ENCODE measurements around the gene RAB10. TPM values are rescaled to one million over a fixed set of nuclear protein-coding genes. Genes with fewer than 3 reads are reported as not detected.

RAB10 gene
- total and polyA plus RNA-seq, 2 of the 4 experiments (the other 2 are of a cell fraction), result 30.1 to 77.1 TPM

- peak overlapping the region; percentile 97 for H3K14ac ChIP-seq (replicated peaks; ENCODE audit: low read depth, low read length)
- H3K27ac ChIP-seq (ENCODE audit: insufficient read depth, low read length), result peak overlapping the region; percentile 86
- H3K4me1 ChIP-seq (ENCODE audit: control insufficient read depth, insufficient read depth, low read length), result no peaks in the 10 kb centered on the region
- no peak overlapping the region for H2BK20ac ChIP-seq (ENCODE audit: low read depth, low read length)
- peak overlapping the region; percentile 86 for H3K9ac ChIP-seq (ENCODE audit: low read depth, low read length)
- H2AK9ac ChIP-seq (replicated peaks; ENCODE audit: low read depth, low read length, poor library complexity), result peak overlapping the region; percentile 100
- peaks cover 6% of the 10 kb centered on the region for H3K9me1 ChIP-seq (ENCODE audit: insufficient read depth, low read length)
- peak overlapping the region; percentile 100 for H2AFZ ChIP-seq (replicated peaks; ENCODE audit: low read length, poor library complexity)
- ATAC-seq (ENCODE audit: low read depth) (no peak), DNase-seq (peak; percentile 5)
- H3K9me3 ChIP-seq (ENCODE audit: control insufficient read depth, insufficient read depth, low read length), result no peaks in the 10 kb centered on the region
- peak overlapping the region; percentile 84 for H3K56ac ChIP-seq (ENCODE audit: extremely low read depth, insufficient read depth, low read length)
- no TSS peak for BruUV-seq (replicated peaks)
- TF ChIP-seq ELK1 (IDR thresholded peaks at IDR 0.05; ENCODE audit: borderline replicate concordance, low read depth, low read length), result no peak
- peak overlapping the region; percentile 83 for H3K4ac ChIP-seq (ENCODE audit: low read depth, low read length)
- ChIA-PET CTCF (interaction anchor here (0.6 kb wide), 1 partner anchor 85 kb away, joined by 3 read pairs; no protein-coding TSS in a partner anchor), POLR2A (ENCODE audit: unreplicated experiment) (no interaction called here)
- H3K4me2 ChIP-seq (ENCODE audit: low read depth, low read length), result peak overlapping the region; percentile 77
- peak overlapping the region; percentile 86 for H3K4me3 ChIP-seq (ENCODE audit: insufficient read depth, low read depth, low read length)
- H3K36me3 ChIP-seq (ENCODE audit: control insufficient read depth, insufficient read depth, low read length), result no peaks in the 10 kb centered on the region
- peak overlapping the region; percentile 5; the same call in 1 of the 2 replicates for H2BK120ac ChIP-seq (ENCODE audit: low read depth, low read length)
- 1% methylated on average over 14 of the region's 18 CpGs; no CpG with 5 or more reads in 1 of the 2 experiments for WGBS, 2 experiments (ENCODE audit: extremely low coverage in 2 of 2, insufficient read length in 1 of 2)
- no peaks in the 10 kb centered on the region for H3K27me3 ChIP-seq (ENCODE audit: control insufficient read depth, insufficient read depth, low read length)
- H3K18ac ChIP-seq (ENCODE audit: low read depth, low read length), result peak overlapping the region; percentile 12; the same call in 1 of the 2 replicates
- peaks cover 55% of the 10 kb centered on the region for H4K20me1 ChIP-seq (ENCODE audit: insufficient read depth, low read length)
- H2AK5ac ChIP-seq (ENCODE audit: low read depth, low read length), result peak overlapping the region; percentile 91
- H4K5ac ChIP-seq (ENCODE audit: low read depth, low read length), result peak overlapping the region; percentile 36; the same call in 1 of the 2 replicates
- H4K91ac ChIP-seq (ENCODE audit: insufficient read depth, low read depth, low read length), result peak overlapping the region; percentile 14
- in situ Hi-C loops (cut with MboI; ENCODE audit: low sequenced_read_pairs), result no loop called here
- H2BK5ac ChIP-seq (ENCODE audit: low read depth, low read length, poor library complexity, severe bottlenecking), result peak overlapping the region; percentile 94
- H4K8ac ChIP-seq (ENCODE audit: low read depth in 2 of 2, low read length in 2 of 2), result peak overlapping the region; percentile 65 to 99; a peak in 2 of 4 replicates
- intact Hi-C loops (cut with micrococcal nuclease), result loop anchor here (2.0 kb wide), 1 partner anchor 38 kb away; no protein-coding TSS in a partner anchor
- peaks cover 0 to 33% of the 10 kb centered on the region in 2 experiments; a peak in 2 of 4 replicates for H3K79me1 ChIP-seq (ENCODE audit: low read depth in 1 of 2, low read length in 2 of 2)
- H3K23ac ChIP-seq (ENCODE audit: low read depth, low read length), result peak overlapping the region; percentile 98
- H2BK15ac ChIP-seq (ENCODE audit: low read depth, low read length), result no peak overlapping the region
- dilution Hi-C loops (cut with HindIII; ENCODE audit: low sequenced_read_pairs, unreplicated experiment), result no loop called here
Measured at GRCh38 chr2:26034637-26034992, 731 bp downstream of the RAB10 start.
